Tibial artery (tissue), 4 donors: ENCODE data around the gene NUP133.
A peak's percentile ranks its signal among the peaks of the same experiment; 100 is the strongest.

ENCODE experiments used
- DNase-seq, 2 donors: peaks; one replicate each; pipeline ENCODE4 v3.0.0-alpha.2; 2019
- H3K27ac ChIP-seq, 2 donors: fragments of 200-600 bp; sonication (generic) in 1 of 2; 1 replicate in 1 of 2; 2 replicates in 1 of 2; pipeline ENCODE4 v1.5.1; 2018 to 2019; ENCODE audit warnings: mild to moderate bottlenecking in 1 of 2
- H3K27me3 ChIP-seq, 2 donors: fragments of 200-600 bp; sonication (generic) in 1 of 2; one replicate each; pipeline versions ENCODE4 v1.5.1 to v1.6.0; 2016 to 2019
- H3K36me3 ChIP-seq, 3 donors: fragments of 200-600 bp; sonication (generic) in 2 of 3; one replicate each; pipeline ENCODE4 v1.5.1; 2016 to 2019; ENCODE audit warnings: mild to moderate bottlenecking in 2 of 3
- H3K4me1 ChIP-seq, 4 donors: fragments of 200-600 bp; sonication (generic) in 2 of 4; 1 replicate in 3 of 4; 2 replicates in 1 of 4; pipeline ENCODE4 v1.5.1; 2016 to 2019
- H3K4me3 ChIP-seq, 2 donors: fragments of 200-600 bp; sonication (generic) in 1 of 2; 1 replicate in 1 of 2; 2 replicates in 1 of 2; pipeline ENCODE4 v1.5.1; 2018 to 2019; ENCODE audit warnings: mild to moderate bottlenecking in 2 of 2
- H3K9me3 ChIP-seq, 3 donors: fragments of 200-600 bp; sonication (generic) in 1 of 3; one replicate each; pipeline ENCODE4 v1.5.1; 2016 to 2019
- CTCF ChIP-seq, 2 experiments: fragments of 200-600 bp in 1 of 2; fragments of 450-650 bp in 1 of 2; IDR thresholded peaks; one replicate each; pipeline ENCODE4 v1.5.1; 2017 to 2019; ENCODE audit warnings: antibody characterized with exemption in 2 of 2, mild to moderate bottlenecking in 1 of 2, moderate library complexity in 1 of 2
- intact Hi-C: fragments of 100-400 bp; cut with DNase I; formaldehyde crosslinking; loops from one replicate; pipeline ENCODE4 v1.15.0; 2023; ENCODE audit warnings: low total_unique reads

NUP133 gene

GRCh38 chr1:229434005-229434640, 74.0 kb downstream of the NUP133 start, which contains the start of gene ACTA1:
ACTA1 (minus strand) TSS chr1:229434094; CDS start chr1:229433115, 979 bp downstream.
- intact Hi-C loops = loop anchor here (10.0 kb wide), 1 partner anchor 89 kb away; the partner anchor contains the start of gene CCSAP
- peaks cover 0 to 2% (median 0%) of the 10 kb centered on the region in 3 donors for H3K36me3 ChIP-seq
- no peak for TF ChIP-seq CTCF (IDR thresholded peaks at IDR 0.05)
- peaks cover 0 to 59% of the 10 kb centered on the region in 2 donors for H3K27me3 ChIP-seq
- no peak for DNase-seq
- H3K4me1 ChIP-seq = peaks cover 0 to 47% (median 41%) of the 10 kb centered on the region in 4 donors
- H3K9me3 ChIP-seq = no peaks in the 10 kb centered on the region
- no peak within 1 kb of the TSS for H3K27ac ChIP-seq
- peak within 1 kb of the TSS; percentile 23 to 26 for H3K4me3 ChIP-seq

GRCh38 chr1:229433364-229434004, 74.7 kb downstream of the NUP133 start:
- TF ChIP-seq CTCF (IDR thresholded peaks at IDR 0.05) = no peak
- Histone ChIP-seq H3K9me3 (no peaks in the 10 kb centered on the region), H3K4me3 (peak overlapping the region; percentile 23 to 26), H3K36me3 (no peaks in the 10 kb centered on the region), H3K4me1 (peaks cover 0 to 47% (median 41%) of the 10 kb centered on the region in 4 donors), H3K27me3 (peaks cover 0 to 61% of the 10 kb centered on the region in 2 donors), H3K27ac (no peak overlapping the region)
- intact Hi-C loops = loop anchor here (10.0 kb wide), 1 partner anchor 89 kb away; the partner anchor contains the start of gene CCSAP
- no peak for DNase-seq

- no peak for DNase-seq
- Histone ChIP-seq H3K27me3 (peaks cover 0 to 61% of the 10 kb centered on the region in 2 donors), H3K4me3 (no peak overlapping the region), H3K4me1 (peaks cover 0 to 47% (median 41%) of the 10 kb centered on the region in 4 donors), H3K27ac (no peak overlapping the region), H3K36me3 (no peaks in the 10 kb centered on the region), H3K9me3 (no peaks in the 10 kb centered on the region)
- TF ChIP-seq CTCF (IDR thresholded peaks at IDR 0.05) = no peak
- intact Hi-C loops = loop anchor here (10.0 kb wide), 1 partner anchor 88 kb away; the partner anchor contains the start of gene CCSAP
These were observed 75.2 kb downstream of the NUP133 start for GRCh38 chr1:229432905-229433304.

GRCh38 chr1:229432116-229432461, 76.1 kb downstream of the NUP133 start:
- intact Hi-C loops = loop anchor here (10.0 kb wide), 1 partner anchor 87 kb away; the partner anchor contains the start of gene CCSAP
- Histone ChIP-seq H3K27me3 (peaks cover 0 to 61% of the 10 kb centered on the region in 2 donors), H3K9me3 (no peaks in the 10 kb centered on the region), H3K4me3 (peak overlapping the region in 1 of 2 donors; percentile 29), H3K36me3 (no peaks in the 10 kb centered on the region), H3K4me1 (peaks cover 0 to 47% (median 41%) of the 10 kb centered on the region in 4 donors), H3K27ac (no peak overlapping the region)
- no peak for TF ChIP-seq CTCF (IDR thresholded peaks at IDR 0.05)
- DNase-seq = no peak

GRCh38 chr1:229431284-229432115, 76.6 kb downstream of the NUP133 start:
- H3K36me3 ChIP-seq = no peaks in the 10 kb centered on the region
- DNase-seq = no peak
- no peak overlapping the region for H3K27ac ChIP-seq
- H3K4me3 ChIP-seq = peak overlapping the region in 1 of 2 donors; percentile 29
- H3K27me3 ChIP-seq = peaks cover 0 to 67% of the 10 kb centered on the region in 2 donors
- H3K9me3 ChIP-seq = no peaks in the 10 kb centered on the region
- peaks cover 0 to 47% (median 41%) of the 10 kb centered on the region in 4 donors for H3K4me1 ChIP-seq
- intact Hi-C loops = loop anchor here (10.0 kb wide), 1 partner anchor 87 kb away; the partner anchor contains the start of gene CCSAP
- no peak for TF ChIP-seq CTCF (IDR thresholded peaks at IDR 0.05)
